RWPE1 (cell line): ENCODE measurements around the gene TNS1.
A peak's percentile ranks its signal among the peaks of the same experiment; 100 is the strongest.

Experiments
- CTCF ChIA-PET: fragments of 350-600 bp; sonication (Branson Sonifier 250); formaldehyde crosslinking; extraction: SDS; loops from one replicate; lab custom pipeline; 2021; lab: Yijun Ruan, JAX
- POLR2A ChIA-PET: fragments of 400-600 bp; formaldehyde crosslinking; extraction: SDS; loops from one replicate; lab custom pipeline; 2020; ENCODE audit warnings: antibody characterized with exemption; ENCODE audit not compliant: low non-redundant PET; lab: Yijun Ruan, JAX
- DNase-seq: peaks from one replicate; pipeline ENCODE4 v3.0.0; 2012; ENCODE audit warnings: low spot score
- H3K27ac ChIP-seq: fragments of 450-650 bp; 2 replicates; pipeline ENCODE4 v1.5.1; 2017
- TF ChIP-seq, protein P1 (sequence below): fragments of 450-650 bp; conservative IDR thresholded peaks from 2 replicates; pipeline ENCODE4 v1.5.1; 2017; ENCODE audit warnings: low read depth, mild to moderate bottlenecking

Gene TNS1

DNA sequence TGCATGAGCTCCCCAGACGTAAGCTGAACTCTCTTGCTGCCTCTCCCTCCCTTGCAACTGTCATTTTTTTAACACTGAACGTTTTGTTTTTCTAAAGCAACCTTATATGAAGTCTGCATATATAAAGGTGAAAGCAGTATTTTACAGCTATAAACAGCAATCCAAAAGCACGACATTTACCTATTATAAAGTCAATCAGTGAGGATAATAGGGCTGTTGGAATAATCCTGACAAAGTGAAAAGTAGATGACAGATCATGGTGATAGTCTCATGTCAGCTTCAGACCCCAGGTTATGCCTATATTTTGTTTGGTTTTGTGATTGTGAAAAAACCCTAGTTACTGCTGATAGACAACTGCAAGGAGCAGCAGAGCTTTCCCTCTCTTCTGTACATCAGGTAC lies 195.8 kb downstream of the TNS1 start:
- H3K27ac ChIP-seq: no peak overlapping the region
- ChIA-PET POLR2A (no interaction called here), CTCF (interaction anchor here (1.1 to 1.3 kb wide), 2 partner anchors 18 to 182 kb away, joined by 3 to 4 read pairs; no protein-coding TSS in a partner anchor)
- TF ChIP-seq, protein P1, sequence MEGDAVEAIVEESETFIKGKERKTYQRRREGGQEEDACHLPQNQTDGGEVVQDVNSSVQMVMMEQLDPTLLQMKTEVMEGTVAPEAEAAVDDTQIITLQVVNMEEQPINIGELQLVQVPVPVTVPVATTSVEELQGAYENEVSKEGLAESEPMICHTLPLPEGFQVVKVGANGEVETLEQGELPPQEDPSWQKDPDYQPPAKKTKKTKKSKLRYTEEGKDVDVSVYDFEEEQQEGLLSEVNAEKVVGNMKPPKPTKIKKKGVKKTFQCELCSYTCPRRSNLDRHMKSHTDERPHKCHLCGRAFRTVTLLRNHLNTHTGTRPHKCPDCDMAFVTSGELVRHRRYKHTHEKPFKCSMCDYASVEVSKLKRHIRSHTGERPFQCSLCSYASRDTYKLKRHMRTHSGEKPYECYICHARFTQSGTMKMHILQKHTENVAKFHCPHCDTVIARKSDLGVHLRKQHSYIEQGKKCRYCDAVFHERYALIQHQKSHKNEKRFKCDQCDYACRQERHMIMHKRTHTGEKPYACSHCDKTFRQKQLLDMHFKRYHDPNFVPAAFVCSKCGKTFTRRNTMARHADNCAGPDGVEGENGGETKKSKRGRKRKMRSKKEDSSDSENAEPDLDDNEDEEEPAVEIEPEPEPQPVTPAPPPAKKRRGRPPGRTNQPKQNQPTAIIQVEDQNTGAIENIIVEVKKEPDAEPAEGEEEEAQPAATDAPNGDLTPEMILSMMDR: no peak
- no peak for DNase-seq

DNA sequence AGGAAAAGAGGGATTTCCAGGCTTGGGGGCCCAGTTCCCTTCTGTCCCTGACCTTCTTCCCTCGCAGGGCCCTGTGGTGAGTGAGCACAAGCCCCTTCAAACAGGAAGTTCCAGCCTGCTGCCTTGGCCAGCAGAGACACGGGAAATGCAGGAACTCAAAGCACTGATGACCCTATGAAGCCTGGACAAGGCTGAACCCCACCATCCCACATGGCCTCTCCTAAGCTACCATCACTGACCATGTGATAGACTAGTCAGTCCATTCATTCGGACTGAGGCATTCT lies 196.4 kb downstream of the TNS1 start:
- CTCF ChIA-PET: interaction anchor here (1.2 kb wide), 1 partner anchor 80 kb away, joined by 3 read pairs; no protein-coding TSS in a partner anchor
- TF ChIP-seq, protein P1: no peak
- H3K27ac ChIP-seq: peak overlapping the region; percentile 14; the same call in 1 of the 2 replicates
- no peak for DNase-seq
- POLR2A ChIA-PET: no interaction called here

DNA sequence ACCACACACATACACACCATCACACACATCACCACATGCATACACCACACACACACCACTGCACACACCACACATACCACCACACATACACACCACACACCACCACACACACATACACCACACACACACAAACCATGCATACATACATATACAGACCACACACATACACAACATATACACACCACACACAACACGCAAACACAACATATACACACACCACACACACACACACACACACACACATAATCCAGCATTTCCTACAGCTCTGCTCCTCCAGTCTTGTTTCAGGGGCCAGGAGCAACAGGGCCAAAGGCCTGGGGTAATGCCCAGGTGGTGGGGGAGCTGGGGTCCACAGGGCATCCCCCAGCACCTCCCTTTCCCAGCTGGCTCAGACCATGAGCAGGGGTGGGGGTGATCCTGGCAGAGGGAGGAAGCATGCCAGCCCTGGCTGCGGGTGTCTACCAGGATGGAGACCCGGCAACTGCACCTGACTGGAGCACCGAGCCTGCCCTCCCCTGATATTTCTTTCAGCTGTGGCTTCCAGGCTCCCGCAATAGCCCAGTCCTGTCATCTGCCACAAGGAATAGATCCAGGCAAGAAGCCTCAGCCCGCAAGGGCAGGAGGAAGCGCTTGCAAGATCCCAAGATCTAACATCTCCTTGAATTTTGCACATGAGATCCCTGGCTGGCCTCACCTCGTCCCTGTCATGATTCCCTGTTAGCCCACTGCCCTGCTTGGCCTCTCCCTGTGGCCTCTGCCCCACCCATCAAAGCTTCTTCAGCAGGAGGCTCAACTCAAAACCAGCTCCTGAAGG lies 196.9 kb downstream of the TNS1 start:
- TF ChIP-seq, protein P1: no peak
- no peak for DNase-seq
- ChIA-PET CTCF (interaction anchor here (0.7 to 1.2 kb wide), 3 partner anchors 17 to 94 kb away, joined by 3 to 5 read pairs (median 4); no protein-coding TSS in a partner anchor), POLR2A (no interaction called here)
- H3K27ac ChIP-seq: peak overlapping the region; percentile 14; the same call in 1 of the 2 replicates

DNA sequence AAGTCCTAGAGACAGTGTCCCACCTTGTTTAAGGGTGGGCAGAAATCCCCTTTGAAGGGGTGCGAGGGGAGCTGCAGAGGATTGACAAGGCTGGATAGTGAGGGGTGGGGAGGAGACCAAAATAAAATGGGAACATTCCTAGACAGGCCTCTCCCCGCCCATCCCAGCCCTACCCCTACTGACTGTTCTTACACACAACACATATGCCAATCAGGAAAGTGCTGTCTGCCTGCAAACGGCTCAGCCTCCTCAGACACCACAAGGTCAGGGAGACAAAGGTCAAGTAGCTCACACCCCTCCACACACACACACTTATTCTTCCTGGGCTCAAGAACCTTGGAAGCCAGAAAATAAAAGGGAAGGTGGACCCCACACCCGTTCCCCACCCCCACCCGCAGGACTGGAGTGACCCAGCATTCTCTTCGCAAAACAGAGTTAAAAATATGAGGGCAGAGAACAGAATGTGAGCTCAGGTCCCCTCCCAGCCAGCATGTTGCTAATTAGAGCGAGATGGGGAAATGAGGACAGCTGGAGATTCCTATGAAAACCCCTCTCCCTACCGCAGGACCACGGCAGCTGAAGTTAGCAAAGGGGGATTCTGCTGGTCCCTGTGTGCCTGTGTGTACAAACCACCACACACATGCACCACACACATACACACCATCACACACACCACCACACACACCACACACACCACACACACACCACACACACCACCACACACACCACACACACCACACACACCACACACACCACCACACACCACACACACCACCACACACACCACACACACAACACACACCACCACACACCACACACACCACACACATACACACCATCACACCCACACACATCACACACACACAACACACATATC lies 197.8 kb downstream of the TNS1 start:
- H3K27ac ChIP-seq: peak overlapping the region; percentile 51
- TF ChIP-seq, protein P1: no peak
- DNase-seq: no peak
- ChIA-PET POLR2A (interaction anchor here (0.6 kb wide), 1 partner anchor 115 kb away, joined by 7 read pairs; no protein-coding TSS in a partner anchor), CTCF (interaction anchor here (0.7 to 1.2 kb wide), 3 partner anchors 16 to 95 kb away, joined by 3 to 5 read pairs (median 4); no protein-coding TSS in a partner anchor)

DNA sequence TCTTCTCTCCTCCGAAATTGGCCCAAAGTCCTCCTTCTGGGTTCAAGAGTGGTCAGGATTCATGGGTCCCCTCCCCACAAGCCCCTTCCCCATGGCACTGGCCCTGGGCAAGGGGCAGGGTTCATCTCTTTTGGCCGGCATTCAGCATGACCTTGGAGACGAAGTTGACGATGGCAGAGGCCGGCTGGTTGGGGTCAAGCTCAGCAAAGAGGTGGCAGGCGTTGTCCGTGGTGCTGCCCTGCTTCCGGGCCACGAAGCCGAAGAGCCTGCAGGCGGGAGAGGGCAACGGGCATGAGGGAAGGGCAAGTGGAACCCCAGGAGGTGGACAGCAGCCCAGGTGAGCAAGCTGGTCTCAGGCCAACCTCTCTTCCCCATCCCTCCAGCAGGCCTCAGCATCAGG lies 198.5 kb downstream of the TNS1 start:
- H3K27ac ChIP-seq: peak overlapping the region; percentile 51
- ChIA-PET POLR2A (interaction anchor here (0.6 kb wide), 1 partner anchor 519 kb away, joined by 3 read pairs; no protein-coding TSS in a partner anchor), CTCF (interaction anchor here (0.6 kb wide), 1 partner anchor 432 kb away, joined by 3 read pairs; no protein-coding TSS in a partner anchor)
- TF ChIP-seq, protein P1: no peak
- DNase-seq: no peak

DNA sequence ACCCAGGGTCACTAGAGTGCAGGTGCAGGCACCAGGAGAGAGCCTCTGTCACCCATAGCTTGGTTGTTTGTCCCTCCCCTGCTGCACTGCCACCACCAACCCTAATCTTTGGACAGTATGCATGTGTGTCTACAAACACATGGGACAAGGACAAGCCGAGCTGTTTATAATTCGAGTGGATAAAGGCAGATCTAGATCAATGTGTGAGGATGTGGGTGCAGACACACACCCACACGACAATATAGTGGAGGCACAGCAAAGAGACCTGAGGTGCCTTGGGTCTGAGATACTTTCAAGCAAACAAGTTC lies 199.2 kb downstream of the TNS1 start:
- CTCF ChIA-PET: no interaction called here
- peak overlapping the region; percentile 13; the same call in 1 of the 2 replicates for H3K27ac ChIP-seq
- TF ChIP-seq, protein P1: no peak
- no peak for DNase-seq
- POLR2A ChIA-PET: no interaction called here
